Calu3 (cell line): Measurements from ENCODE around the gene ACACA. TPM values are rescaled to one million over a fixed set of nuclear protein-coding genes. Genes with fewer than 3 reads are reported as not detected.
A peak's percentile ranks its signal among the peaks of the same experiment; 100 is the strongest.

ENCODE experiments used
- BruUV-seq: library from RNA; stranded (reverse); fragments of 400-500 nt; replicated peaks from 2 replicates; lab custom pipeline; 2021; lab: Mats Ljungman, UMichigan
- CTCF ChIA-PET: fragments of 300-600 bp; sonication (Branson Sonifier 250); formaldehyde crosslinking; loops from one replicate; lab custom pipeline; 2022; ENCODE audit warnings: antibody characterized with exemption; lab: Charles Lee
- DNase-seq: peaks from one replicate; pipeline ENCODE4 v3.0.0; 2022
- H3K27ac Mint-ChIP-seq: one replicate; pipeline ENCODE4 v1.8.0; 2022; ENCODE audit warnings: mixed read lengths; ENCODE audit not compliant: unreplicated experiment
- H3K27me3 Mint-ChIP-seq: one replicate; pipeline ENCODE4 v1.8.0; 2022; ENCODE audit warnings: mixed read lengths; ENCODE audit not compliant: unreplicated experiment
- H3K36me3 Mint-ChIP-seq: one replicate; pipeline ENCODE4 v1.8.0; 2022; ENCODE audit warnings: mild to moderate bottlenecking, moderate library complexity, mixed read lengths; ENCODE audit not compliant: insufficient read depth, unreplicated experiment
- H3K4me1 Mint-ChIP-seq: one replicate; pipeline ENCODE4 v1.8.0; 2022; ENCODE audit warnings: mild to moderate bottlenecking, low read depth, mixed read lengths; ENCODE audit not compliant: unreplicated experiment
- H3K4me3 Mint-ChIP-seq: one replicate; pipeline ENCODE4 v1.8.0; 2022; ENCODE audit warnings: mild to moderate bottlenecking, low read depth, moderate library complexity, mixed read lengths; ENCODE audit not compliant: unreplicated experiment
- H3K9me3 Mint-ChIP-seq: one replicate; pipeline ENCODE4 v1.8.0; 2022; ENCODE audit warnings: low read depth, mixed read lengths; ENCODE audit not compliant: unreplicated experiment
- intact Hi-C: fragments of 100-400 bp; cut with micrococcal nuclease; formaldehyde crosslinking; loops from one replicate; pipeline ENCODE4 v1.10.0; 2022; ENCODE audit not compliant: unreplicated experiment
- total RNA-seq: library from RNA; stranded (reverse); gene quantifications from 2 replicates; pipeline ENCODE4 v1.2.3, GENCODE V29; 2022
- TF ChIP-seq, protein P1 (sequence below): fragments of 200-600 bp; IDR thresholded peaks from one replicate; pipeline ENCODE4 v1.8.0; 2022; ENCODE audit warnings: antibody characterized with exemption; ENCODE audit not compliant: unreplicated experiment

ACACA gene
- total RNA-seq, 1 experiment from 2014 or later: 392 TPM

DNA sequence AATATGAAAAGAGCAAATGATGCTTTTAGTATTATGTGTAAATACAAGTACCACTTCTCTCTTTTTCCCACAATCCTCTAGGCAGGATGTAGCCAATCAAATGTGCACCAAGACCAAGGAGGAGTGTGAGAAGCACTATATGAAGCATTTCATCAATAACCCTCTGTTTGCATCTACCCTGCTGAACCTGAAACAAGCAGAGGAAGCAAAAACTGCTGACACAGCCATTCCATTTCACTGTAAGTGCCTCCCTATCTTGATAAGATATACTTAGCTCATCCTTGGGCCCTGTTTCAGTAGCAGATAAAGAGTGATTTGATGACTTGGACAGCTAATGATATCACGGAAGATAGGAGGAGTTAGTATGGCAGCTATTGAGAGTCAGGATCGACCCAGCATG lies 33.8 kb upstream of the ACACA start:
- CTCF ChIA-PET: interaction anchor here (0.5 kb wide), 1 partner anchor 869 kb away, joined by 3 read pairs; no protein-coding TSS in a partner anchor
- no peak for DNase-seq
- H3K4me3 Mint-ChIP-seq: no peak overlapping the region

DNA sequence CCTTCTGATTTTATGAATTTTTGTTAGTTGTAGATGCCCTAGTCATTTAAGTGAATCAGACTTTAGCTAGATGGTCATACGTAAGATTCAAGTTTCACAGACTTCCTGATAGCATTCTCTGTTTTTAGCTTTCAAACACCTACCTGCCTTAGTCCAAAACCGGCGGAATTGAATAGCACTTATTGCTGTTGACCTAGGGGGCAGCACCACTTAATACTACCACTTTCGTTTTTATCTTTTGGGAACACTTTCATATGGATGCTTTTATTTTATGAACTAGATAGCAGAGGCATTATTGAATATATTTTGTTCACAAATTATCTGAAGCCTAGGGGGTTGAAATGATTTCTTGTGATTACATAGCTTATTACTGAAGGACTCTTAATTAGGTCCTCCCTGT lies 31.5 kb upstream of the ACACA start:
- peaks cover 70% of the 10 kb centered on the region for H3K36me3 Mint-ChIP-seq
- intact Hi-C loops: no loop called here
- H3K4me3 Mint-ChIP-seq: no peak overlapping the region
- H3K9me3 Mint-ChIP-seq: no peaks in the 10 kb centered on the region
- TSS peak; percentile 4 for BruUV-seq
- H3K4me1 Mint-ChIP-seq: no peaks in the 10 kb centered on the region
- no peak overlapping the region for H3K27ac Mint-ChIP-seq
- CTCF ChIA-PET: interaction anchor here (0.5 to 1.6 kb wide), 12 partner anchors 8 to 1550 kb away, joined by 3 to 5 read pairs (median 4); partner anchors contain the start of genes ACACA and TADA2A
- TF ChIP-seq, protein P1, sequence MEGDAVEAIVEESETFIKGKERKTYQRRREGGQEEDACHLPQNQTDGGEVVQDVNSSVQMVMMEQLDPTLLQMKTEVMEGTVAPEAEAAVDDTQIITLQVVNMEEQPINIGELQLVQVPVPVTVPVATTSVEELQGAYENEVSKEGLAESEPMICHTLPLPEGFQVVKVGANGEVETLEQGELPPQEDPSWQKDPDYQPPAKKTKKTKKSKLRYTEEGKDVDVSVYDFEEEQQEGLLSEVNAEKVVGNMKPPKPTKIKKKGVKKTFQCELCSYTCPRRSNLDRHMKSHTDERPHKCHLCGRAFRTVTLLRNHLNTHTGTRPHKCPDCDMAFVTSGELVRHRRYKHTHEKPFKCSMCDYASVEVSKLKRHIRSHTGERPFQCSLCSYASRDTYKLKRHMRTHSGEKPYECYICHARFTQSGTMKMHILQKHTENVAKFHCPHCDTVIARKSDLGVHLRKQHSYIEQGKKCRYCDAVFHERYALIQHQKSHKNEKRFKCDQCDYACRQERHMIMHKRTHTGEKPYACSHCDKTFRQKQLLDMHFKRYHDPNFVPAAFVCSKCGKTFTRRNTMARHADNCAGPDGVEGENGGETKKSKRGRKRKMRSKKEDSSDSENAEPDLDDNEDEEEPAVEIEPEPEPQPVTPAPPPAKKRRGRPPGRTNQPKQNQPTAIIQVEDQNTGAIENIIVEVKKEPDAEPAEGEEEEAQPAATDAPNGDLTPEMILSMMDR: peak; percentile 47
- DNase-seq: no peak
- H3K27me3 Mint-ChIP-seq: no peaks in the 10 kb centered on the region

More for the DNA sequence above, 33.8 kb upstream of the ACACA start:
- BruUV-seq: no TSS peak
- Mint-ChIP-seq H3K27me3 (no peaks in the 10 kb centered on the region), H3K27ac (no peak overlapping the region), H3K4me1 (no peaks in the 10 kb centered on the region), H3K36me3 (peaks cover 81% of the 10 kb centered on the region), H3K9me3 (no peaks in the 10 kb centered on the region)
- intact Hi-C loops: no loop called here
- TF ChIP-seq, protein P1: no peak

DNA sequence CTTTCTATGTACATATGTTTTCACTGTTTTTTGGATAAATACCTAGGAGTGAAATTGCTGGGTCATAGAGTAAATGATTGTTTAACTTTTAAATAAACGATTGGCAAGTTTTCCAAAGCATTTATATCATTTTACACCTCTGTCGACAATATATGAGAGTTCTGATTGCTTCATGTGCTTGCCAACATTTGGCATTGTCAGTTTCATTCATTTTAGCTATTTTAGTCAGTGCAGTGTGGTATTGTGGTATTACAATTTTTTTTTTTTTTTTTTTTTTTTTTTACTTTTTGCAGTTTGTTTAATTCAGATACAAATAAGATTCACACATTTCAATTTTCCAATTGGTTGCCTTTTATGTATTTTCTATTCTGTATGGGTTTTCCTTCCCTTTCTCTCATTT lies 26.0 kb upstream of the ACACA start:
- intact Hi-C loops: no loop called here
- Mint-ChIP-seq H3K36me3 (peaks cover 67% of the 10 kb centered on the region), H3K9me3 (no peaks in the 10 kb centered on the region), H3K27ac (no peak overlapping the region), H3K4me3 (no peak overlapping the region), H3K27me3 (no peaks in the 10 kb centered on the region), H3K4me1 (no peaks in the 10 kb centered on the region)
- no TSS peak for BruUV-seq
- CTCF ChIA-PET: interaction anchor here (0.6 to 0.7 kb wide), 2 partner anchors 155 to 1302 kb away, joined by 3 to 9 read pairs; no protein-coding TSS in a partner anchor
- no peak for DNase-seq
- TF ChIP-seq, protein P1: no peak

DNA sequence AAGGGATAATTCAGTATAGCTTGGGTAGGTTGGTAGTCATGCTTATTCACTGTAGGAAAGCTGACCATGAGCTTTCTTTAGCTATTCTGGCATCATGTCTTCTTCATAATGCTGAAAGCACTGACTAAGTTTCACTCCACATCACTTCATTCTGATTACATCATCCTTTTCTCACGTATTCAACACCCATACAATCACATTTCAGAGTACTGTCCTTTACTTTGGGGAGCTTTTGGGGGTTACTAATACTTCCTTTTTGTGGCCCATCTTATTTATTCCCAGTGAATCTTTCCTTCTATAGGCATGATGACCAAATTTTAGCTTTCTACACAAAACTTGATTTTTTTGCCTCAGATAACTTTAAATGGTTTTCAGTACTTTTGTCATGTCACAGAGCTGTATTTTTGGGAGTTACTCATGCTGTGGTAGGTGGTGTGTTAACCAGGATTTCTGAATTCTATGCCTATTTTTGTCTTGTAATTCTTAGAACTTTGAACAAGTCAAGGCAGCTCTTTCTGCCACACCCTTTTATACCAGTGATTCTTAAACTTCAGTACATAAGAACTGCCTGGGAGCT lies 23.5 kb upstream of the ACACA start:
- CTCF ChIA-PET: interaction anchor here (0.5 to 1.7 kb wide), 3 partner anchors 14 to 253 kb away, joined by 3 to 8 read pairs (median 4); no protein-coding TSS in a partner anchor
- BruUV-seq: TSS peak; percentile 2
- TF ChIP-seq, protein P1: no peak
- intact Hi-C loops: no loop called here
- no peak for DNase-seq
- no peaks in the 10 kb centered on the region for H3K27me3 Mint-ChIP-seq
- no peaks in the 10 kb centered on the region for H3K9me3 Mint-ChIP-seq
- no peak overlapping the region for H3K4me3 Mint-ChIP-seq
- peak overlapping the region; percentile 3 for H3K27ac Mint-ChIP-seq
- no peaks in the 10 kb centered on the region for H3K4me1 Mint-ChIP-seq
- H3K36me3 Mint-ChIP-seq: peaks cover 81% of the 10 kb centered on the region
